Endothelial cell of umbilical vein (primary cell): Measurements from ENCODE around the gene KCTD13.

Source experiments
- EZH2 ChIP-seq: IDR thresholded peaks from 2 replicates; pipeline ENCODE4 v1.6.1; 2012; ENCODE audit warnings: borderline replicate concordance, low read depth, mild to moderate bottlenecking, moderate library complexity, low read length, inconsistent platforms; ENCODE audit not compliant: severe bottlenecking
- FOS ChIP-seq: IDR thresholded peaks from 2 replicates; pipeline ENCODE4 v1.6.1; 2011; ENCODE audit warnings: mild to moderate bottlenecking, low read length, moderate library complexity, borderline replicate concordance; ENCODE audit not compliant: insufficient read depth
- GATA2 ChIP-seq: IDR thresholded peaks from 2 replicates; pipeline ENCODE4 v1.7.0; 2011; ENCODE audit warnings: low read depth, mild to moderate bottlenecking, moderate library complexity, mixed read lengths, low read length; ENCODE audit not compliant: insufficient read length, insufficient read depth
- JUN ChIP-seq: IDR thresholded peaks from 2 replicates; pipeline ENCODE4 v1.6.1; 2011; ENCODE audit warnings: borderline replicate concordance, low read depth; ENCODE audit not compliant: insufficient read length, insufficient read depth
- MYC ChIP-seq: IDR thresholded peaks from one replicate; pipeline ENCODE4 v1.6.1; 2011; ENCODE audit warnings: mild to moderate bottlenecking, low read depth, low read length
- POLR2A ChIP-seq: IDR thresholded peaks from 2 replicates; pipeline ENCODE4 v1.6.1; 2012; ENCODE audit warnings: low read depth, mild to moderate bottlenecking, control low read depth, low read length
- POLR2AphosphoS5 ChIP-seq: IDR thresholded peaks from 2 replicates; pipeline ENCODE4 v1.6.1; 2012; ENCODE audit warnings: low read depth, mild to moderate bottlenecking, control low read depth, low read length, moderate library complexity; ENCODE audit not compliant: insufficient read depth
- TF ChIP-seq, protein P1 (sequence below), 2 donors: IDR thresholded peaks; 1 replicate in 1 of 2; 2 replicates in 1 of 2; pipeline ENCODE4 v1.5.1; 2011; ENCODE audit warnings: low read length in 2 of 2, mild to moderate bottlenecking in 2 of 2, moderate library complexity in 2 of 2, control low read depth in 1 of 2, inconsistent platforms in 1 of 2, low read depth in 1 of 2; ENCODE audit not compliant: insufficient read depth in 1 of 2; ENCODE audit errors: extremely low read depth in 1 of 2
- TF ChIP-seq, protein P2 (sequence below): IDR thresholded peaks from 2 replicates; pipeline ENCODE4 v1.6.1; 2011; ENCODE audit not compliant: insufficient read depth, insufficient read length

DNA sequence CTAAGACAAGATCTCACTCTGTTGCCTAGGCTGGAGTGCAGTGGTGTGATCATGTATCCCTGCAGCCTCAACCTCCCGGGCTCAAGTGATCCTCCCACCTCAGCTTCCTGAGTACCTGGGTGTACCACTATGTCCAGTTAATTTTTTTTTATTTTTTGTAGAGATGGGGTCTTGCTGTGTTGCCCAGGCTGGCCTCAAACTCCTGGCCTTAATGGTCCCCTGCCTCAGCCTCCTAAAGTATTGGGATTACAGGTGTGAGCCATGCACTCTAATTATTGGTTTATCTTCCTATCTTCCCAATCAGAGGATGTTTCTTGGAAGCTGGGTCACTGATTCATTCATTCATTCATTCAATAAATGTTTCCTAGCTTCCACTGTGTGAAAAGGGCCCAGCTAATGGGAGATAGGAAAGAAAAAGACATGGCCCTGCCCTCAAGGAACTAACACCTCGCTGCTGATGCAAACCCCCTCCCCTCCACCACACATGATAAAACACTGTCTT, 17.3 kb downstream of the KCTD13 start:
- TF ChIP-seq, protein P1, sequence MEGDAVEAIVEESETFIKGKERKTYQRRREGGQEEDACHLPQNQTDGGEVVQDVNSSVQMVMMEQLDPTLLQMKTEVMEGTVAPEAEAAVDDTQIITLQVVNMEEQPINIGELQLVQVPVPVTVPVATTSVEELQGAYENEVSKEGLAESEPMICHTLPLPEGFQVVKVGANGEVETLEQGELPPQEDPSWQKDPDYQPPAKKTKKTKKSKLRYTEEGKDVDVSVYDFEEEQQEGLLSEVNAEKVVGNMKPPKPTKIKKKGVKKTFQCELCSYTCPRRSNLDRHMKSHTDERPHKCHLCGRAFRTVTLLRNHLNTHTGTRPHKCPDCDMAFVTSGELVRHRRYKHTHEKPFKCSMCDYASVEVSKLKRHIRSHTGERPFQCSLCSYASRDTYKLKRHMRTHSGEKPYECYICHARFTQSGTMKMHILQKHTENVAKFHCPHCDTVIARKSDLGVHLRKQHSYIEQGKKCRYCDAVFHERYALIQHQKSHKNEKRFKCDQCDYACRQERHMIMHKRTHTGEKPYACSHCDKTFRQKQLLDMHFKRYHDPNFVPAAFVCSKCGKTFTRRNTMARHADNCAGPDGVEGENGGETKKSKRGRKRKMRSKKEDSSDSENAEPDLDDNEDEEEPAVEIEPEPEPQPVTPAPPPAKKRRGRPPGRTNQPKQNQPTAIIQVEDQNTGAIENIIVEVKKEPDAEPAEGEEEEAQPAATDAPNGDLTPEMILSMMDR (IDR thresholded peaks at IDR 0.05; ENCODE audit: extremely low read depth in 1 of 2, insufficient read depth in 1 of 2, low read depth in 1 of 2, low read length in 2 of 2), result no peak
- TF ChIP-seq POLR2A (no peak), MYC (no peak), EZH2 (no peak), POLR2AphosphoS5 (no peak), JUN (no peak), GATA2 (no peak), FOS (no peak)
- TF ChIP-seq, protein P2, sequence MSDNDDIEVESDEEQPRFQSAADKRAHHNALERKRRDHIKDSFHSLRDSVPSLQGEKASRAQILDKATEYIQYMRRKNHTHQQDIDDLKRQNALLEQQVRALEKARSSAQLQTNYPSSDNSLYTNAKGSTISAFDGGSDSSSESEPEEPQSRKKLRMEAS, result no peak
